ENCODE measurements around the gene RBMS3.

DNA sequence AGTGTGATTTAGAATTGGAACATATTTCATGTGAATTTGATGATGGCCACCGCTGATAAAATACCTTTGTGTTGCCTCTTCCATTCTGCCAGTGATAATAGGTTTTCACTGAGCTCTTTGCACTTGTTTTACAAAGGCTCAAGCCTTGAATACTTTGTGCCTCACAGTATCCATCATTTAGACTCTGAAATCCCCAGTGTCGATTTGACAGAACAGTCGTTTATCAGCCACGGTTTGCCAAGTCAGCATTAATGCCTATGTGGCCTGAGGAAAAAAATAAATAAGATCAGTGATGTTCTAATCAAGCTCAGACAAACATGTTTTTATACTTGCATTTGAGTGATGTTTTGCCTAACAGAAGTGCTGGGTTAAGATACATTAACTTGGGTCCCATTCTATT, 399.1 kb downstream of the RBMS3 start:
- TF ChIP-seq NFRKB (IDR thresholded peaks at IDR 0.05) (no peak), BHLHE40 (IDR thresholded peaks at IDR 0.05; ENCODE audit: borderline replicate concordance) (no peak), TARDBP (IDR thresholded peaks at IDR 0.05) (no peak), SUZ12 (IDR thresholded peaks at IDR 0.05) (no peak), L3MBTL2 (conservative IDR thresholded peaks at IDR 0.05) (no peak), SP1 (IDR thresholded peaks at IDR 0.05) (no peak), FOXK2 (IDR thresholded peaks at IDR 0.05) (no peak), FOXM1 (IDR thresholded peaks at IDR 0.05; ENCODE audit: borderline replicate concordance) (no peak), ZNF384 (IDR thresholded peaks at IDR 0.05) (no peak), ELF4 (IDR thresholded peaks at IDR 0.05) (no peak), FOXA1 (IDR thresholded peaks at IDR 0.05) (no peak), ARNT (IDR thresholded peaks at IDR 0.05) (no peak), HDGF (IDR thresholded peaks at IDR 0.05; ENCODE audit: borderline replicate concordance) (no peak)
- TF ChIP-seq, protein P1, sequence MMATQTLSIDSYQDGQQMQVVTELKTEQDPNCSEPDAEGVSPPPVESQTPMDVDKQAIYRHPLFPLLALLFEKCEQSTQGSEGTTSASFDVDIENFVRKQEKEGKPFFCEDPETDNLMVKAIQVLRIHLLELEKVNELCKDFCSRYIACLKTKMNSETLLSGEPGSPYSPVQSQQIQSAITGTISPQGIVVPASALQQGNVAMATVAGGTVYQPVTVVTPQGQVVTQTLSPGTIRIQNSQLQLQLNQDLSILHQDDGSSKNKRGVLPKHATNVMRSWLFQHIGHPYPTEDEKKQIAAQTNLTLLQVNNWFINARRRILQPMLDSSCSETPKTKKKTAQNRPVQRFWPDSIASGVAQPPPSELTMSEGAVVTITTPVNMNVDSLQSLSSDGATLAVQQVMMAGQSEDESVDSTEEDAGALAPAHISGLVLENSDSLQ (IDR thresholded peaks at IDR 0.05) = no peak

Measured in HEK293T (cell line).